HL-60 (cell line): ENCODE measurements around the gene COMMD1.

Experiments
- DNase-seq, 2 experiments: peaks; one replicate each; pipeline ENCODE4 v3.0.0-alpha.2; 2010 to 2020; ENCODE audit warnings: low read depth in 1 of 2, low spot score in 1 of 2
- H3K27ac ChIP-seq: fragments of 250-450 bp; sonication (Bioruptor Pico); replicated peaks from 2 replicates; pipeline ENCODE4 v1.5.1; 2020; ENCODE audit warnings: mild to moderate bottlenecking, moderate library complexity
- H3K27me3 ChIP-seq: fragments of 250-450 bp; sonication (Bioruptor Pico); 2 replicates; pipeline ENCODE4 v1.5.1; 2021; ENCODE audit warnings: mild to moderate bottlenecking, moderate library complexity; ENCODE audit not compliant: insufficient read depth, poor library complexity, severe bottlenecking
- H3K4me3 ChIP-seq: replicated peaks from 2 replicates; pipeline ENCODE4 v1.5.1; 2011; ENCODE audit warnings: mild to moderate bottlenecking, control low read depth, low read length; ENCODE audit not compliant: insufficient read depth
- GABPA ChIP-seq: IDR thresholded peaks from 2 replicates; pipeline ENCODE4 v1.6.1; 2012; ENCODE audit warnings: low read depth
- POLR2AphosphoS5 ChIP-seq: IDR thresholded peaks from 2 replicates; pipeline ENCODE4 v1.6.1; 2012; ENCODE audit warnings: low read depth
- REST ChIP-seq: IDR thresholded peaks from 2 replicates; pipeline ENCODE4 v1.6.1; 2012; ENCODE audit warnings: low read depth; ENCODE audit not compliant: insufficient replicate concordance
- SPI1 ChIP-seq: IDR thresholded peaks from 2 replicates; pipeline ENCODE4 v1.6.1; 2012; ENCODE audit warnings: low read depth, mild to moderate bottlenecking, borderline replicate concordance
- TF ChIP-seq, protein P1 (sequence below): IDR thresholded peaks from one replicate; pipeline ENCODE4 v1.5.1; 2011; ENCODE audit warnings: low read length, control low read depth, inconsistent platforms; ENCODE audit not compliant: insufficient read depth

COMMD1 gene

DNA sequence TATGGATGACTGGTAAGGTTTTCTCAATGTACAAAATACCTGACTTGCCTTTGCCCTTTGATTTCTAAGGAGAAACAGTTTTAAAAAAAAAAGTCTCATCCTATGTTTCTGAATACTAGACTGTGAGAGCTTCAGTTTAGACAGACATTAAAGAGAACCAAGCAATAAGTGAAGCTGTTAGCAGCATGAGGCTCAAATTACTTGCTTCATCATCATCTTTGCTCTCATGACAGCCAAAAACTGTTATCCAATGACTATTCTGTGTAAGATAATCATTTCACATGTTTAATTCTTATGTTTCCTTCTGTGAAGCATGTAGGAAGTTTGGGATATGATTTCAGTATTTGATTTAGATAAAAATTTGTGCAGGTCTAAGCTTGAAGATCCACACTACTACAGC is 129.2 kb downstream of the COMMD1 start:
- H3K27me3 ChIP-seq, result no peaks in the 10 kb centered on the region
- no peak overlapping the region for H3K4me3 ChIP-seq
- no peak for DNase-seq
- TF ChIP-seq GABPA, result no peak
- TF ChIP-seq, protein P1, sequence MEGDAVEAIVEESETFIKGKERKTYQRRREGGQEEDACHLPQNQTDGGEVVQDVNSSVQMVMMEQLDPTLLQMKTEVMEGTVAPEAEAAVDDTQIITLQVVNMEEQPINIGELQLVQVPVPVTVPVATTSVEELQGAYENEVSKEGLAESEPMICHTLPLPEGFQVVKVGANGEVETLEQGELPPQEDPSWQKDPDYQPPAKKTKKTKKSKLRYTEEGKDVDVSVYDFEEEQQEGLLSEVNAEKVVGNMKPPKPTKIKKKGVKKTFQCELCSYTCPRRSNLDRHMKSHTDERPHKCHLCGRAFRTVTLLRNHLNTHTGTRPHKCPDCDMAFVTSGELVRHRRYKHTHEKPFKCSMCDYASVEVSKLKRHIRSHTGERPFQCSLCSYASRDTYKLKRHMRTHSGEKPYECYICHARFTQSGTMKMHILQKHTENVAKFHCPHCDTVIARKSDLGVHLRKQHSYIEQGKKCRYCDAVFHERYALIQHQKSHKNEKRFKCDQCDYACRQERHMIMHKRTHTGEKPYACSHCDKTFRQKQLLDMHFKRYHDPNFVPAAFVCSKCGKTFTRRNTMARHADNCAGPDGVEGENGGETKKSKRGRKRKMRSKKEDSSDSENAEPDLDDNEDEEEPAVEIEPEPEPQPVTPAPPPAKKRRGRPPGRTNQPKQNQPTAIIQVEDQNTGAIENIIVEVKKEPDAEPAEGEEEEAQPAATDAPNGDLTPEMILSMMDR, result no peak
- TF ChIP-seq SPI1, result no peak
- TF ChIP-seq POLR2AphosphoS5, result no peak
- TF ChIP-seq REST, result no peak
- no peak overlapping the region for H3K27ac ChIP-seq

- Histone ChIP-seq H3K4me3 (no peak overlapping the region), H3K27me3 (no peaks in the 10 kb centered on the region), H3K27ac (no peak overlapping the region)
- TF ChIP-seq GABPA, result no peak
- no peak for TF ChIP-seq REST
- no peak for TF ChIP-seq POLR2AphosphoS5
- no peak for TF ChIP-seq SPI1
- TF ChIP-seq, protein P1, result no peak
- no peak for DNase-seq
Observed at GRCh38 chr2:62036229-62036628, 130.8 kb downstream of the COMMD1 start.

- no peak for DNase-seq
- Histone ChIP-seq H3K27ac (no peak overlapping the region), H3K4me3 (no peak overlapping the region), H3K27me3 (no peaks in the 10 kb centered on the region)
- TF ChIP-seq, protein P1, result no peak
- TF ChIP-seq REST, result no peak
- no peak for TF ChIP-seq POLR2AphosphoS5
- TF ChIP-seq GABPA, result no peak
- TF ChIP-seq SPI1, result no peak
Observed at GRCh38 chr2:62036761-62037250, 131.3 kb downstream of the COMMD1 start.
